Panc1 (cell line): Measurements from ENCODE around the gene MCF2. TPM values are rescaled to one million over a fixed set of nuclear protein-coding genes. Genes with fewer than 3 reads are reported as not detected.

Source experiments
- ATAC-seq: fragments of 200-7000 bp; cut with Tn5 transposase; 2 replicates; pipeline ENCODE4 v1.9.1; 2020; ENCODE audit warnings: mild to moderate bottlenecking, moderate library complexity
- Bru-seq: library from RNA; stranded (reverse); fragments of 400-500 nt; gene quantifications from one replicate; lab custom pipeline; 2021; lab: Mats Ljungman, UMichigan
- BruChase-seq, 2 experiments: library from RNA; stranded (reverse); fragments of 400-500 nt; gene quantifications; one replicate each; lab custom pipeline; 2021; lab: Mats Ljungman, UMichigan
- BruUV-seq: library from RNA; stranded (reverse); fragments of 400-500 nt; replicated peaks from 2 replicates; lab custom pipeline; 2021; lab: Mats Ljungman, UMichigan
- CTCF ChIA-PET: fragments of 300-600 bp; sonication (Branson Sonifier 250); formaldehyde crosslinking; loops from one replicate; lab custom pipeline; 2022; ENCODE audit warnings: antibody characterized with exemption; lab: Charles Lee
- POLR2A ChIA-PET: fragments of 300-600 bp; sonication (Branson Sonifier 250); formaldehyde crosslinking; loops from one replicate; lab custom pipeline; 2022; ENCODE audit warnings: antibody characterized with exemption; lab: Charles Lee
- DNase-seq: peaks from one replicate; pipeline ENCODE4 v3.0.0-alpha.2; 2010; ENCODE audit warnings: low read depth, low spot score
- H3K27ac ChIP-seq: 2 replicates; pipeline ENCODE4 v1.5.1; 2011; ENCODE audit warnings: mild to moderate bottlenecking, low read length, inconsistent platforms
- H3K27me3 ChIP-seq: fragments of 200-500 bp; sonication (Bioruptor generic); 2 replicates; pipeline ENCODE4 v1.6.0; 2014; ENCODE audit warnings: low read length, inconsistent platforms; ENCODE audit not compliant: control insufficient read depth, insufficient read depth
- H3K36me3 ChIP-seq: fragments of 200-500 bp; sonication (Bioruptor generic); 2 replicates; pipeline ENCODE4 v1.5.1; 2014; ENCODE audit warnings: inconsistent platforms, mild to moderate bottlenecking, low read length, moderate library complexity; ENCODE audit not compliant: control insufficient read depth, insufficient read depth
- H3K4me1 ChIP-seq: 2 replicates; pipeline ENCODE4 v1.5.1; 2011; ENCODE audit warnings: inconsistent platforms, mild to moderate bottlenecking, low read length, moderate library complexity; ENCODE audit not compliant: control insufficient read depth, insufficient read depth
- H3K4me3 ChIP-seq, 2 experiments: 2 replicates each; pipeline ENCODE4 v1.5.1; 2011 to 2012; ENCODE audit warnings: low read depth in 2 of 2, low read length in 2 of 2, mild to moderate bottlenecking in 2 of 2, inconsistent platforms in 1 of 2, moderate library complexity in 1 of 2
- H3K9me3 ChIP-seq: fragments of 200-500 bp; sonication (Bioruptor generic); 2 replicates; pipeline ENCODE4 v1.5.1; 2014; ENCODE audit warnings: low read depth, mild to moderate bottlenecking, inconsistent platforms, low read length, moderate library complexity; ENCODE audit not compliant: control insufficient read depth, insufficient read depth
- CTCF ChIP-seq: fragments of 450-650 bp; IDR thresholded peaks from 2 replicates; pipeline ENCODE4 v1.5.1; 2017; ENCODE audit warnings: mild to moderate bottlenecking
- POLR2AphosphoS5 ChIP-seq: IDR thresholded peaks from 2 replicates; pipeline ENCODE4 v1.6.1; 2012; ENCODE audit warnings: mild to moderate bottlenecking, low read depth, low read length, moderate library complexity
- REST ChIP-seq, 2 experiments: IDR thresholded peaks; 2 replicates each; pipeline ENCODE4 v1.6.1; 2011 to 2012; ENCODE audit warnings: low read depth in 2 of 2, control low read depth in 1 of 2, low read length in 1 of 2, mild to moderate bottlenecking in 1 of 2, moderate library complexity in 1 of 2; ENCODE audit not compliant: insufficient read depth in 1 of 2
- SIN3A ChIP-seq: IDR thresholded peaks from 2 replicates; pipeline ENCODE4 v1.6.1; 2012; ENCODE audit warnings: low read depth, mild to moderate bottlenecking, low read length, moderate library complexity, borderline replicate concordance; ENCODE audit not compliant: insufficient read depth
- TCF7L2 ChIP-seq: IDR thresholded peaks from 2 replicates; pipeline ENCODE4 v1.6.1; 2011; ENCODE audit warnings: mild to moderate bottlenecking, low read depth, low read length, inconsistent platforms
- in situ Hi-C: cut with HindIII; loops from 2 replicates; pipeline ENCODE4 v1.10.0; 2016; ENCODE audit warnings: low sequenced_read_pairs, low pct_unique_long_range_greater_than_20kb
- intact Hi-C: fragments of 100-400 bp; cut with micrococcal nuclease; formaldehyde crosslinking; loops from one replicate; pipeline ENCODE4 v1.10.0; 2022; ENCODE audit not compliant: unreplicated experiment
- long read RNA-seq: library from polyadenylated mRNA; unstranded; transcript quantifications from one replicate; pipeline ENCODE4 v2.0.0, GENCODE V29; 2021; ENCODE audit not compliant: unreplicated experiment
- polyA plus RNA-seq: library from polyadenylated mRNA; unstranded; fragments of >200 nt; gene quantifications from one replicate; pipeline ENCODE4 v1.2.1, GENCODE V29; 2012; ENCODE audit warnings: missing spikeins; ENCODE audit not compliant: insufficient read length
- total RNA-seq: library from RNA; stranded (reverse); gene quantifications from one replicate; pipeline ENCODE4 v1.2.1, GENCODE V29; 2021; ENCODE audit not compliant: unreplicated experiment

Gene MCF2
- total RNA-seq = 0.31 TPM
- polyA plus RNA-seq = not detected
- percentile 23 among the genes with signal in this experiment for Bru-seq, nascent RNA
- percentile 37 among the genes with signal in this experiment for BruChase-seq, experiment 1, labeled RNA remaining after a 2-hour chase
- percentile 26 among the genes with signal in this experiment for BruChase-seq, experiment 2, labeled RNA remaining after a 6-hour chase
- long read RNA-seq = 0 reads

- Histone ChIP-seq H3K4me1 (no peaks in the 10 kb centered on the region), H3K36me3 (no peaks in the 10 kb centered on the region), H3K27me3 (no peaks in the 10 kb centered on the region), H3K27ac (no peak within 1 kb of the TSS), H3K4me3 (no peak within 1 kb of the TSS), H3K9me3 (no peaks in the 10 kb centered on the region)
- intact Hi-C loops = no loop called here
- CTCF ChIA-PET = no interaction called here
- in situ Hi-C loops = no loop called here
- no peak for DNase-seq
- POLR2A ChIA-PET = no interaction called here
- BruUV-seq = no TSS peak
- ATAC-seq = no peak
- TF ChIP-seq REST (IDR thresholded peaks at IDR 0.05; ENCODE audit: insufficient read depth in 1 of 2, low read depth in 2 of 2, low read length in 1 of 2) (no peak), TCF7L2 (no peak), CTCF (no peak)
These were observed at the start of gene MCF2 for GRCh38 chrX:139708067-139708466. MCF2 (minus strand) TSS chrX:139708167; CDS start chrX:139651744, 56,423 bp downstream.

- no peak overlapping the region for H3K27ac ChIP-seq
These were observed 43.1 kb upstream of the MCF2 start for GRCh38 chrX:139751053-139751452.

More at GRCh38 chrX:139751053-139751452, 43.1 kb upstream of the MCF2 start:
- no TSS peak for BruUV-seq
- intact Hi-C loops (loop anchor here (10.0 kb wide), 1 partner anchor 976 kb away; no protein-coding TSS in a partner anchor), in situ Hi-C loops (no loop called here)
- Histone ChIP-seq H3K4me3 (no peak overlapping the region), H3K9me3 (no peaks in the 10 kb centered on the region), H3K27me3 (no peaks in the 10 kb centered on the region), H3K36me3 (no peaks in the 10 kb centered on the region), H3K4me1 (no peaks in the 10 kb centered on the region)
- POLR2A ChIA-PET = no interaction called here
- CTCF ChIA-PET = no interaction called here
- TF ChIP-seq POLR2AphosphoS5 = no peak
- no peak for TF ChIP-seq SIN3A
- no peak for TF ChIP-seq REST (IDR thresholded peaks at IDR 0.05; ENCODE audit: insufficient read depth in 1 of 2, low read depth in 2 of 2, low read length in 1 of 2)
- TF ChIP-seq CTCF = no peak
- ATAC-seq (no peak), DNase-seq (no peak)
